WERI-Rb-1 (cell line): ENCODE results near the gene INPP4B.

Experiments
- DNase-seq: peaks from one replicate; pipeline ENCODE4 v3.0.0-alpha.2; 2020
- H3K27ac ChIP-seq: fragments of 250-450 bp; sonication (Bioruptor Pico); 2 replicates; pipeline ENCODE4 v1.5.1; 2020; ENCODE audit warnings: mild to moderate bottlenecking, moderate library complexity
- H3K27me3 ChIP-seq: fragments of 250-450 bp; sonication (Bioruptor Pico); 2 replicates; pipeline ENCODE4 v1.5.1; 2021; ENCODE audit warnings: mild to moderate bottlenecking, low read depth, moderate library complexity; ENCODE audit not compliant: insufficient read depth, severe bottlenecking
- H3K36me3 ChIP-seq: fragments of 250-450 bp; sonication (Bioruptor Pico); 2 replicates; pipeline ENCODE4 v1.5.1; 2020; ENCODE audit warnings: mild to moderate bottlenecking, moderate library complexity
- H3K4me3 ChIP-seq: 2 replicates; pipeline ENCODE4 v1.5.1; 2011; ENCODE audit warnings: low read depth, mild to moderate bottlenecking, control low read depth, low read length
- H3K9me3 ChIP-seq: fragments of 250-450 bp; sonication (Bioruptor Pico); 2 replicates; pipeline ENCODE4 v1.5.1; 2021; ENCODE audit warnings: mild to moderate bottlenecking, moderate library complexity; ENCODE audit not compliant: severe bottlenecking
- TF ChIP-seq, protein P1 (sequence below): IDR thresholded peaks from 2 replicates; pipeline ENCODE4 v1.5.1; 2011; ENCODE audit warnings: low read depth, mild to moderate bottlenecking, control low read depth, inconsistent platforms, low read length

The INPP4B gene

DNA sequence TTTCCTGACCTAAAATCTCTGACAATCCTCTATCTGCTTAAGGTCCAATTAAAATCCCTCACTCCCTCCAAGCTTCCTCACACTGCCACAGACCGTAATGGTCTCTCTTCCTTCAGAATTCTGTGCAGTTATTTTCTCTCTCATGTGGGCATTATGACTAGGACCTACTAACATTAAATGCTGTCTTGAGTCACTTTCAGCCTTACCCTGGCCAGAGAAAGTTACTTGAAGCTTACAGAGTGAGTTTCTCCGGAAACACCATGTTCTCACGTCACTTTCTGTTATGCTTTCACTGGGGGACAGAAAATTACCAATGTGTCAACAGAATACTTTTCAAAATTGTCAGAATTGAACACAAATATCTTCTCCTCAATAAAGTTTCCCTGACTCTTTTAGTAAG lies 271.8 kb downstream of the INPP4B start:
- Histone ChIP-seq H3K27ac (no peak overlapping the region), H3K4me3 (no peak overlapping the region), H3K9me3 (no peaks in the 10 kb centered on the region), H3K36me3 (no peaks in the 10 kb centered on the region), H3K27me3 (no peaks in the 10 kb centered on the region)
- DNase-seq, result no peak
- TF ChIP-seq, protein P1, sequence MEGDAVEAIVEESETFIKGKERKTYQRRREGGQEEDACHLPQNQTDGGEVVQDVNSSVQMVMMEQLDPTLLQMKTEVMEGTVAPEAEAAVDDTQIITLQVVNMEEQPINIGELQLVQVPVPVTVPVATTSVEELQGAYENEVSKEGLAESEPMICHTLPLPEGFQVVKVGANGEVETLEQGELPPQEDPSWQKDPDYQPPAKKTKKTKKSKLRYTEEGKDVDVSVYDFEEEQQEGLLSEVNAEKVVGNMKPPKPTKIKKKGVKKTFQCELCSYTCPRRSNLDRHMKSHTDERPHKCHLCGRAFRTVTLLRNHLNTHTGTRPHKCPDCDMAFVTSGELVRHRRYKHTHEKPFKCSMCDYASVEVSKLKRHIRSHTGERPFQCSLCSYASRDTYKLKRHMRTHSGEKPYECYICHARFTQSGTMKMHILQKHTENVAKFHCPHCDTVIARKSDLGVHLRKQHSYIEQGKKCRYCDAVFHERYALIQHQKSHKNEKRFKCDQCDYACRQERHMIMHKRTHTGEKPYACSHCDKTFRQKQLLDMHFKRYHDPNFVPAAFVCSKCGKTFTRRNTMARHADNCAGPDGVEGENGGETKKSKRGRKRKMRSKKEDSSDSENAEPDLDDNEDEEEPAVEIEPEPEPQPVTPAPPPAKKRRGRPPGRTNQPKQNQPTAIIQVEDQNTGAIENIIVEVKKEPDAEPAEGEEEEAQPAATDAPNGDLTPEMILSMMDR, result no peak

DNA sequence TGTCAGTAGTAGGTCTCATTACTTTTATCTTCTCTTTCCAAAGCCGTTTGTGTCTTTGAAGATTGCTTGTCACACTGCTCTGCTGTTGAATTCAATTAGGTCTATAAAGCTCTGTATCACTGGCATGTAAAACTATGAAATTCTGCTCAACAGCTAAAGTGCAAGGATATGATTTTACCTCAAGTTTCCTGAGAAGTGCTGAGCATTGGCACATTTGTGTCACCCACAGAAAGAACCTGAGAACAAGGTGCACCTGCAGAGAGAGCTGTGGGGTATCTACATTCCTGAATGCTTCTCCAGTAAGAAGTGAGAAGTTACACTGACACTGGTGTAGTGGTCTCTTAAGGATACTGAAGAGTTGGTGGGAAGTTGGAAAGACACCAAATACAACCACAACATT lies 274.0 kb downstream of the INPP4B start:
- no peaks in the 10 kb centered on the region for H3K9me3 ChIP-seq
- no peak overlapping the region for H3K27ac ChIP-seq
- TF ChIP-seq, protein P1, result no peak
- H3K36me3 ChIP-seq, result no peaks in the 10 kb centered on the region
- no peak for DNase-seq
- no peak overlapping the region for H3K4me3 ChIP-seq
- no peaks in the 10 kb centered on the region for H3K27me3 ChIP-seq

DNA sequence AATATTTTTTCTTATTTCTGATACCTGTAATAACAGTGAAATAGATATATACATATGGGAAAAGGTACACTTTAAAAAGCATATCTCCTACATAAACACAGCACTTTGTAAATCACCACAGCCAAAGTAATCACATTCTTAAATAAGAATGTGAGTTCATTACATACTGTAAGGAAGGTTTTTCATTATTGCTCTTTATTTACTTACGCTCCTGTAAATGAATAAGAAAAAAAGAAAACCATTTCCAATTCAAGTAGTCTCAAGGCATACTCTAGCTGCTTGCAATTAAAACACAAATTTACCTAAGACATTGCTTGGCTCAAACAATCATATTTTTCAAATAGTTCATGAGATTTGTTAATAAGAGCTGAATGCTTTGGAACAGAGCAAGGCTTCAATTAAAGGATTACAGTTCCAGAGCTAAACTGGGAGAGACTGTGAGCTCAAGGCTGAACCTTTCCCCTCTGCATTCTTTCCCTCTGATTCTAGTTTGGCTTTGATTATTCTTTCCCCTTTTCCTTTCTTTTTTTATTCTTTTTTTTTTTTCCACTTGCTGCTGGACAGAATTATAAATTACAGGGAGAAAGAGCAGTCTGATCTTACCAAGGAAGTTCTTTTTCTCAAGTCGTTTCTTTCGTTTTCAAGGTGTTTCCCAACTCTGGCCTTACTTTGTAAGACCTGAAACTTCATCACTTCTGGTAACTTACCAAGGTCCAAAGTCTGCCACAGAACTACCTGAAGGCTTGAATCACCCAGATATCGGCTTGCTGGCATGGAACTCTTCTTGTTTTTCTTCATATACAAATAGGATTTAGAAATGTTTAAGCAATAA lies 278.3 kb downstream of the INPP4B start:
- no peak overlapping the region for H3K27ac ChIP-seq
- no peaks in the 10 kb centered on the region for H3K27me3 ChIP-seq
- no peaks in the 10 kb centered on the region for H3K36me3 ChIP-seq
- no peak for DNase-seq
- no peaks in the 10 kb centered on the region for H3K9me3 ChIP-seq
- TF ChIP-seq, protein P1, result no peak
- no peak overlapping the region for H3K4me3 ChIP-seq

DNA sequence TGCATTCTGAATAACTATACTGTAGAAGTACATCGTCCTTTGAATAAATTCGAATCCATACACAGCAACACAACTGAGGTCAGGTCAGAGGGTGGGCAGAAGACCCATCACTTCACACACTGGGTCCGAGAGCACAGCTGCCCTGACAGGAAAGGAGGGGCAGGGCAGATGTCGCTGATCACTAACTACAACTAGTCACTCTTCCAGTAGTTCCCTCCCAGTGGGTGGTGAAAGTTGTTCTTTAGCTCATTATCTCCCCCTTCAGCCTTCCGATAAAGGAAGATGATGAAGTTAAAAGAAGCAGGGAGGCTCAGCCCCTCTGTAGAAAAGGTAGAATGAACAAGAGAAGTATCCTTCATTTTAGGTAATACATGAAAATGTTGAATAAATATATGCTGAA lies 278.9 kb downstream of the INPP4B start:
- TF ChIP-seq, protein P1, result no peak
- Histone ChIP-seq H3K27me3 (no peaks in the 10 kb centered on the region), H3K4me3 (no peak overlapping the region), H3K9me3 (no peaks in the 10 kb centered on the region), H3K36me3 (no peaks in the 10 kb centered on the region), H3K27ac (no peak overlapping the region)
- no peak for DNase-seq

DNA sequence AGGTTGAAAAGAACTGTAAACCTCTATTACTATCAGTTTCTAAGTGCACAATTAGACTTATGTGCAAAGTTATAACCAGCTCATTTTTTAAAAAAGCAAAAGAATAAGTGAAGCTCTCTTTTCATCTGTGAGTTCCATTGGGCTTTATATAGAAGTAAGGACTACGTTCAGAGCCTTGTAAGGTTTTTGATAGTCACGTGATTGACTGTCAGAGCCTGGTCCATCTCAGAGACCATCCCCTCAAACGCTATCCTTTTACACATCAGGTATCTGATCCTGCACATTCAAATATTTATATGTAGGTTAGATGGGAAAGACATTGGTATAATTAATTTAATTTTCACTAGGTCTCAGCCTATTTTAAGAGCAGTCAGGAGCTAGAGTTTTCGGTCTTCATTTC lies 279.3 kb downstream of the INPP4B start:
- TF ChIP-seq, protein P1, result no peak
- no peak overlapping the region for H3K4me3 ChIP-seq
- no peak overlapping the region for H3K27ac ChIP-seq

DNA sequence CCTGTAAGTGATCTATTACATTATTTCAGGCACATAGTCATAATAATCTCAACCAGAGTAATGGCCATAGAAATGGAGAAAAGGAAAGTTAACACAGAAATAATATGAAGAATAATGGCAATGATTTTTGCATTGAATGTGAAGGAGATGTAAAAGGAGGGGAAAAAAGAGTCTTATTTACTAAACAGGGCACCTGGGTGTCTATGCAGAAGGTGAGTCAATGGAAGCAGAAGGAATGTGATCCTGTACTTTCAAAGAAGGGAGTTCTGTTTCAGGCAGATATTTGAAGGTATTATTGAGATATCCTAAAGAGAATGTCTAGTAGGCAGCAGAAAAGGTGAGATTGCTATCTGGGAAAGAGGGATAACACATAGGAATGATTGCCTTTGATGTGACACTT lies 279.9 kb downstream of the INPP4B start:
- Histone ChIP-seq H3K36me3 (no peaks in the 10 kb centered on the region), H3K27ac (no peak overlapping the region), H3K27me3 (no peaks in the 10 kb centered on the region), H3K4me3 (no peak overlapping the region), H3K9me3 (no peaks in the 10 kb centered on the region)
- no peak for DNase-seq
- TF ChIP-seq, protein P1, result no peak

More for the DNA sequence above, 279.3 kb downstream of the INPP4B start:
- H3K9me3 ChIP-seq, result no peaks in the 10 kb centered on the region
- H3K36me3 ChIP-seq, result no peaks in the 10 kb centered on the region
- H3K27me3 ChIP-seq, result no peaks in the 10 kb centered on the region
- no peak for DNase-seq
